Measurements from ENCODE around the gene ARIH1.

Gene ARIH1

GRCh38 chr15:72488558-72488957 is 14.4 kb downstream of the ARIH1 start:
- DNase-seq, result no peak

- DNase-seq, result no peak
Measured at GRCh38 chr15:72489943-72490554, 15.9 kb downstream of the ARIH1 start.

- no peak for DNase-seq
Measured at GRCh38 chr15:72491768-72492167, 17.6 kb downstream of the ARIH1 start.

DNA sequence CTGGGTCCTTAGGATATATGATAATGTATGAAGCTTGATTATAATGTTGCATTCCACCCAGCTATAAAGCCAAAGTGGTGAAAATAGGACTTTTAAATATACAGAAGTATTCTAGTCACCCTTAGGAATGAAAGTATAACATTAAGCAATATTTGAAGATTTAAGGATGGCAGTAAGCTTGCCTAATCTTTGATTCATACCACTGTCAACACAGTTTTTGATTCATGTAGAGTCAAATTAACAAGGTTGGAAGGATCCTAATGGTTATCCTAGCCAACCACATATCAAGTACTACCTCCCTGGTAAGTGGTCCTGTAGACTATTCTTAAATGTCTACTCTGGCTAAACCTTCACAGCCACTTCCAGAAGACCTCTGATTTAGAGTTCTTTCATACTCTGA is 18.6 kb downstream of the ARIH1 start:
- DNase-seq, result no peak

DNA sequence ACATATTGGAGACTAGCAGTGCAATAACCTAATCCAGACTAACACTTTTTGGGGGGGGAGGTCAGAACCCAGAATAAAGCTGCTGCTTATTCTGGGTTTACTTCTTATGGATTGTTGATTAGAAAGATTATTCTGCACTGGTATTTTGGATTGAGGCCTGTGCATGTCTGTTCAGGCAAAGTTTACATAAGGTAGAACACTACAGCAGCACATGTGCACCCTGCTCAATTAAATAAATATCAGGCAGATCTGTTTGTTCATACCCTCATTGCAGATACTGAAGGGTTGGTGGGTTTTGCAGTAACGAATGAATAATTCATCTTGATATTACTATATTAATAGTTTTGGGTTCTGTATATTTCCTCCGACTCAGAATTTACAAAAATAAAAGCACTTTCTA is 19.1 kb downstream of the ARIH1 start:
- no peak for DNase-seq

GRCh38 chr15:72495007-72495406 is 20.9 kb downstream of the ARIH1 start:
- no peak for DNase-seq

DNA sequence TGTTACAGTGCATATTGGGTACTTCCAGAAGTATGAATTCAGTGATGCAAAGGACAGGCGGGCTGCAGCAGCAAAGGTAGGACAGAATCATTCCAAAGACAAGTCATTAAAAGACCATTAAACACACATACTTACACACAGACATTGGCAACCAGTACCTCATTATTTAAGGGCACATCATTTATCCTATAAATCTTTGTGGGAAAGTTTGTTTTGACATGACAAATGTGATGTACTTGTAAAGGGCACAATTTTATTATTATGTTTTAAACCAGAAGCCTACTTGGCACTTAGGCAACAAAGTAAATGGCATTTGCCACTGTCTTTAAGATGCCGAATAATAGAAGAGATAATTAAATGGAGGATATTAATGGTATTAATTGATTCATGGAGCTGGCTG is 22.7 kb downstream of the ARIH1 start:
- no peak for DNase-seq

DNA sequence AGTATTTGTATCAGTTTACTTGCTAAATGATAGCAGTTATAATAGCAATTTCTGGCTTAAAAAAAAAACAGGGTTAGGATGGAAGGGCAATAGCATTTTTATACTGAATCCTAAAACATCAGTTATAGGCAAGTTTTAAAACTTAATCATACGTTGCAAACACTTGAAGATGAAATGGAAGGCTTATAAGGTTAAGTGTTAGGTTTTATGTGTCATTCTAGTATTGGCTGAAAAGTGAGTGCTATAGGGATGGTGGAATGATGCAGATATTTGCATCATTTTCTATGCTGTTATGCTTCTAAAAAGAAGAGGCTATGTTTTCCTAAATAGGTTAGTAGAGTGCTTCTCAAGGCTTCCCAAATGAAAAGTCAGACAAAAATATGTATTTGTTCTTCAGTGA is 23.3 kb downstream of the ARIH1 start:
- no peak for DNase-seq

DNA sequence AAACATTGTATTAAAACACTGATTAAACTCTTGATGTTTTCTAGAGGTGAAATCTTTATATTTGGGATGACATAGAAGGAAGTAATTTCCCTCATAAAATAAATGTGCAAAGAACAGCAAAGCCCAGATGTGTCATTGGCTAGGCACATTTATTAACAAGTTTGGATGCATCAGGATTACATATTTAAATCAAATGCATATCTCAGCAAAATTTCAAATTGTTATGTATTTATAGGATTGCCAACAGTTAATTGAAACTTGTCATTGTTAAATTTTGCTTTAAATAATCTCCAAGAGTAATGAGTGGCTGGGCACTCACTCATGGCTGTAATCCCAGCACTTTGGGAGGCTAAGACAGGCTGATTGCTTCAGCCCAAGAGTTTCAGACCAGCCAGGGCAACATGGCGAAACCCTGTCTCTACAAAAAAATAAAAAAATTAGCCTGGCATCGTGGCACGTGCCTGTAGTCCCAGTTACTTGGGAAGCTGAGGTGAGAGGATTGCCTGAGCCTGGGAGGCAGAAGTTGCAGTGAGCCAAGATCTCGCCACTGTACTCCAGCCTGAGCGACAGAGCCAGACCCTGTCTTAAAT is 28.2 kb downstream of the ARIH1 start:
- no peak for DNase-seq

GRCh38 chr15:72503147-72503546 is 29.0 kb downstream of the ARIH1 start:
- no peak for DNase-seq

DNA sequence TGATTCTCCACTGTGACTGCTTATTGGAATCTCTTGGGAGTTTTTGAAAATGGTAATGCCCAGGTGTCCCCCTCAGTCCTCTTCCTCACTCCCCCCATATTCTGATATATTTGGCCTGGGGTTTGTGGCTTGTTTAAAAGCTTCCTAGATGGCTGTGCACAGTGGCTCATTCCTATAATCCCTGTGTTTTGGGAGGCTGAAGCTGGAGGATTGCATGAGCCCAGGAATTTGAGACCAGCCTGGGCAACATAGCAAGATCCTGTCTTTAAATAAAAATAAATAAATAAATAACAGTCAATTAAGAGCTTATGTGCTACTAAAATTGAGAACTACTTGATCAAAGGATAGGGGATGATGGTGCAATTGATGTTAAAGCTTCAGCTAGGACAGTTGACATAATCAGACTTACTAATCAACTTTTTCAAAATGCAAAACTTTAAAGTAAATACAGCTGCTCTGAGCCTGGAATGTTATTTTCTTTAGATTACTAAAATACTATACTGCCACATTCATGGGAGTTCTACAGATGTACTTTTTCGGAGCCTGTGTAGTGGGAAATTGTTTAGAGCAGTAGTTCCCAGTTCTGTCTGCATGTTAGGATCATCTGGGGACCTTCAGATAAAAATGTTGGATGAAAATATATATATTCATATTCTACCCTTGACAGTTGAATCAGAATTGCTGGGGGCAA is 33.4 kb downstream of the ARIH1 start:
- no peak for DNase-seq

GRCh38 chr15:72509484-72509883 is 35.4 kb downstream of the ARIH1 start:
- no peak for DNase-seq

GRCh38 chr15:72511536-72511935 is 37.4 kb downstream of the ARIH1 start:
- no peak for DNase-seq

GRCh38 chr15:72515591-72516389 is 41.7 kb downstream of the ARIH1 start:
- no peak for DNase-seq

GRCh38 chr15:72516777-72517176 is 42.6 kb downstream of the ARIH1 start:
- DNase-seq, result no peak

DNA sequence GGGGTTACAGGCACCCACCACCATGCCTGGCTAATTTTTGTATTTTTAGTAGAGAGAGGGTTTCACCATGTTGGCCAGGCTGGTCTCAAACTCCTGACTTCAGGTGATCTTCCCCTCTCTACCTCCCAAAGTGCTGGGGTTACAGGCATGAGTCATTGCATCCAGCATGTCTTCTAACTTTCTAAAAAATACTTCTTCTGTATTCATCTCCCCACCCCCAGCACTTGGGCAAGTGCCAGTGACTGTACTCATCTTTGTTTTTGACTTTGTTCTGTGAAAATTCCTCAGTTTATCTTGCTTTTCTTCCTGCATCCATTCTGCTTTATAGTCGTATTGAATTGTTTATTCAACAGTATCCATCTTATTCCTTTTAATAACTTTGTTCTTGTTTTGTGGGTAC is 47.6 kb downstream of the ARIH1 start:
- no peak for DNase-seq

DNA sequence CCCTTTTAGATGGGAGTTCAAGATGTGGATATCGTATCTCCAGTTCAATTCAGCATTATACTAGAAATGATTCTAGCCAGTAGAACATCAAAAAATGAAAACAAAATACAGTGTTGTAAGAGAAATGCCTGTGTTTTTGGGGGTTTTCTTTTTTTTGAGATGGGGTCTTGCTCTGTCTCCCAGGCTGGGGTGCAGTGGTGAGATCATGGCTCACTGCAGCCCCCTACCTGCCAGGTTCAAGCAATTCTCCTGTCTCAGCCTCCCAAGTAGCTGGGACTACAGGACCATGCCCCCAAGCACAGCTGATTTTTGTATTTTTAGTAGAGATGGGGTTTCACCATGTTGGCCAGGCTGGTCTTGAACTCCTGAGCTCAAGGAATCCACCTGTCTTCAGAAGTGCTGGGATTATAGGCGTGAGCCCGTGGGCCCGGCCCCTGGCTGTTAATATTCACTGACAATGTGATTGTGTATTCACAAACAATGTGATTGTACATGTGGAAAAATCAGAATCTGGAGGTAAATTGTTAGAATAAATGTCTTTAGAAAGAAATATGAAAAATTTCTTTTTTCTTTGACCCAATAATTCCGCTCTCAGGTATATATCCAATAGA is 59.0 kb downstream of the ARIH1 start:
- peak; percentile 14 for DNase-seq

DNA sequence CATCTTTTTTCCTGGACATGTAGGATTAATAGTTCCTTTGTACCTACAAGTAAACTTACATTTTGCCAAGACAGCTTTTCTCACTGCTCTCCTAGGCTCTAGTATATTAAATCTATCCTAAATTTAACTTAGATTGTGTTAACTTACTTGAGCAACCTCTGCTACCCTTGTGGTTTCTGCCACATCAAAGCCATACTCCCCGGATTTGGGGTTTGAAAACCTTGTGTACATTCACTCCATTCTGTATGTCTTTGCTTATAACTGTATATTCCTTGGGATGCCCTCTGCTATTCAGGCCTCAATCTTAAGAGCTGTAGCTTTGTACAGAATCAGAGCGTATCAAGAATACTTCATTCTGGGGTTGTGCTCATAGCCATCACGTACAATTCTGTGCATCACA is 60.4 kb downstream of the ARIH1 start:
- peak; percentile 51 for DNase-seq

DNA sequence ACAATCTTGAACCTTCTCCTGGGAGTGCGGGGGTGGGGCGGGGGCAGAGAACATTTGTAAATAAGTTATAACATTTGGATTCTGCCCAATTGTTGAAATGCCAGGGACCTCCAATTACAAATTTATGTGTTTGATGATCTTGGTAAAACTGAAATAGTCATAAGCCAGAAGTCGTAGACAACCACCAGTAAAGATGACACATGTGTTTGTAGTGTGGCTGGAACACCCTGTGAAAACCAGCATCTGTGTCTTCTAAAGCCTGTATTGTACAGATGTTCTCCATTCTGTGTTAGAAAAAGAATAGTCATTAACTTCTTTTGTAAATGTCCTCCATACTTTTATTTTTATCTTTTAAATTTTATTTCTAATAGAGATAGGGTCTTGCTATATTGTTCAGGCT is 61.8 kb downstream of the ARIH1 start:
- DNase-seq, result no peak

GRCh38 chr15:72536506-72536905 is 62.4 kb downstream of the ARIH1 start:
- no peak for DNase-seq

DNA sequence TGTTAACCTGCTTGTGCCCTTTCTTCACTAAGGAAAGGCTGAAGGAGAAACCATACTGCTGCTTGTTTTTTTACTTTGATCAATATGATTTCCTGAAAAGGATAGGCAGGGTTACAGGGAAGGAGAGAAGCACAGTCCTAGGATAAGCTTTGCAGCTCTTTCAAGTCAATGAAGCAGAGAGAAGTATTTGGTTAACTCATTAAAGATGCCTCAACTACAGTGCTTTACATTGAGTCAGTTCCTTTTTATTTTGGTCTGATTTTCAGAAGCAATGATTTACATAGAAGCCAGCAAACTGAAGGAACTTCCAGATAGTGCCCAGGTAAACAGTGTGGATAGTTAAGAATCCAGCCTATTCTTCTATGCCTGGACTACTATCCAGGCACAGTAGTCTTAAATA is 64.8 kb downstream of the ARIH1 start:
- DNase-seq, result no peak

GRCh38 chr15:72540606-72541237 is 66.6 kb downstream of the ARIH1 start:
- DNase-seq, result no peak

DNA sequence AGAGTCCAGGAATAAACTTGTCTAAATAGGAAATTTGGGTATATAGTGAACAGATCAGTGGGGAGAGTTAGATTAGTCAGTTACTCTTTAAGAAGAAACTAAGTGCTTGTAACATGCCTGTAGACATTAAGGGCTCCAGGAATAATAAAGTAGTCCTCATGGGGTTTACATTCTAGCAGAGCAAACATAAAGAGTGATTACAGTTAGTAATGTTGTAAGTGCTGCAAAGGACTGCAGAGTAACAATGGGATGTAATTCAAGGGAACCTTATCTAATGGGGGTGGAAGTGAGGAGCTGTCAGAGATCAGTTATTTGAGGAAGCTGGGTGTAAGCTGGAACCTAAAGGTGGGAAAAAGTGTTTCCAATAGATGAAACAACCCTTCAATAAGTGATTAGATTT is 67.5 kb downstream of the ARIH1 start:
- DNase-seq, result no peak
